GM12878 (cell line): ENCODE data around the gene WIPF1. TPM values are rescaled to one million over a fixed set of nuclear protein-coding genes. Genes with fewer than 3 reads are reported as not detected.

Experiments
- ATAC-seq: fragments of 200-7000 bp; cut with Tn5 transposase; 3 replicates; pipeline ENCODE4 v1.9.1; 2020; ENCODE audit warnings: mild to moderate bottlenecking, moderate library complexity
- BruUV-seq: library from RNA; stranded (reverse); fragments of 400-500 nt; replicated peaks from 2 replicates; lab custom pipeline; 2021; lab: Mats Ljungman, UMichigan
- CTCF ChIA-PET: fragments of 300-600 bp; sonication (Branson Sonifier 250); formaldehyde crosslinking; extraction: SDS; loops from one replicate; lab custom pipeline; 2021; ENCODE audit warnings: inconsistent platforms; lab: Yijun Ruan, JAX
- POLR2A ChIA-PET: fragments of 350-600 bp; formaldehyde crosslinking; extraction: SDS; loops from one replicate; lab custom pipeline; 2021; ENCODE audit warnings: inconsistent platforms; lab: Charles Lee
- RAD21 ChIA-PET: fragments of 300-600 bp; sonication (Branson Sonifier 250); formaldehyde crosslinking; loops from one replicate; lab custom pipeline; 2023; ENCODE audit warnings: antibody characterized with exemption; ENCODE audit not compliant: unreplicated experiment; lab: Charles Lee
- SMC1A ChIA-PET: fragments of 300-600 bp; sonication (Branson Sonifier 250); formaldehyde crosslinking; loops from one replicate; lab custom pipeline; 2023; ENCODE audit not compliant: unreplicated experiment, uncharacterized antibody; lab: Charles Lee
- DNase-seq: peaks from one replicate; pipeline ENCODE4 v3.0.0-alpha.2; 2011; ENCODE audit warnings: low read depth, low spot score
- FAIRE-seq: peaks from 3 replicates; lab custom pipeline; 2011; peaks lifted over from hg19 to GRCh38; lab: Jason Lieb, UNC
- H2AFZ ChIP-seq: 2 replicates; pipeline ENCODE4 v1.6.0; 2011; ENCODE audit warnings: low read depth, low read length, control low read depth; ENCODE audit not compliant: control insufficient read depth
- H3K27ac ChIP-seq: 2 replicates; pipeline ENCODE4 v1.5.1; 2011; ENCODE audit warnings: control low read depth; ENCODE audit not compliant: control insufficient read depth, insufficient read depth
- H3K27me3 ChIP-seq, 2 experiments: replicated peaks in 1 of 2; 2 replicates each; pipeline versions ENCODE4 v1.6.0 to v1.6.1; 2011; ENCODE audit warnings: low read length in 1 of 2; ENCODE audit not compliant: control insufficient read depth in 2 of 2, insufficient read depth in 2 of 2
- H3K36me3 ChIP-seq, 2 experiments: 2 replicates each; pipeline ENCODE4 v1.5.1; 2011; ENCODE audit warnings: low read length in 1 of 2; ENCODE audit not compliant: control insufficient read depth in 2 of 2, insufficient read depth in 2 of 2
- H3K4me1 ChIP-seq: 2 replicates; pipeline ENCODE4 v1.6.1; 2011; ENCODE audit warnings: mild to moderate bottlenecking, low read length, moderate library complexity, mixed read lengths; ENCODE audit not compliant: control insufficient read depth, insufficient read depth
- H3K4me2 ChIP-seq: 2 replicates; pipeline ENCODE4 v1.6.0; 2011; ENCODE audit warnings: control low read depth; ENCODE audit not compliant: control insufficient read depth, insufficient read depth
- H3K4me3 ChIP-seq: fragments of 200-600 bp; sonication (generic); 2 replicates; pipeline ENCODE4 v1.5.1; 2016
- H3K79me2 ChIP-seq: 2 replicates; pipeline ENCODE4 v1.6.0; 2011; ENCODE audit warnings: low read length; ENCODE audit not compliant: control insufficient read depth, insufficient read depth
- H3K9ac ChIP-seq: 2 replicates; pipeline ENCODE4 v1.8.0; 2011; ENCODE audit warnings: low read length, control low read depth, mixed read lengths; ENCODE audit not compliant: control insufficient read depth, insufficient read depth
- H3K9me3 ChIP-seq: replicated peaks from 3 replicates; pipeline ENCODE4 v1.5.1; 2011; ENCODE audit warnings: mild to moderate bottlenecking, low read length; ENCODE audit not compliant: control insufficient read depth, insufficient read depth
- H4K20me1 ChIP-seq: 2 replicates; pipeline ENCODE4 v1.6.0; 2011; ENCODE audit not compliant: control insufficient read depth, insufficient read depth
- ATF7 ChIP-seq: fragments of 450-650 bp; IDR thresholded peaks from 2 replicates; pipeline ENCODE4 v1.6.1; 2016; ENCODE audit warnings: low read depth, mild to moderate bottlenecking
- BCL11A ChIP-seq: IDR thresholded peaks from 2 replicates; pipeline ENCODE4 v1.6.1; 2011; ENCODE audit warnings: low read depth, low read length
- NFYB ChIP-seq: IDR thresholded peaks from 2 replicates; pipeline ENCODE4 v1.6.1; 2011; ENCODE audit warnings: low read depth, mild to moderate bottlenecking, low read length, improper control_type of control experiment, moderate library complexity; ENCODE audit not compliant: insufficient read depth
- NR2C2 ChIP-seq: IDR thresholded peaks from 2 replicates; pipeline ENCODE4 v1.6.1; 2011; ENCODE audit warnings: borderline replicate concordance, low read depth; ENCODE audit not compliant: control insufficient read depth, insufficient read length
- STAT3 ChIP-seq: IDR thresholded peaks from 2 replicates; pipeline ENCODE4 v1.6.1; 2011; ENCODE audit warnings: low read depth, low read length, improper control_type of control experiment
- TCF7 ChIP-seq: IDR thresholded peaks from 2 replicates; pipeline ENCODE4 v1.6.1; 2014; ENCODE audit warnings: antibody characterized with exemption, borderline replicate concordance
- ZZZ3 ChIP-seq: IDR thresholded peaks from 2 replicates; pipeline ENCODE4 v1.6.1; 2011; ENCODE audit warnings: low read depth; ENCODE audit not compliant: control insufficient read depth, insufficient read length
- WGBS: methylation state at CpG from one replicate; pipeline ENCODE4 v1.1.6; 2016; ENCODE audit warnings: low lambda C conversion rate; ENCODE audit not compliant: insufficient replicate concordance, insufficient coverage; ENCODE audit errors: missing lambda C conversion rate; 5-methylcytosine and 5-hydroxymethylcytosine counted together
- in situ Hi-C: fragments of 300-500 bp; cut with MboI; formaldehyde crosslinking; loops from 9 replicates; pipeline ENCODE4 v1.14.3; 2018; ENCODE audit warnings: mixed read lengths
- intact Hi-C: fragments of 100-400 bp; cut with micrococcal nuclease; formaldehyde crosslinking; loops from one replicate; pipeline ENCODE4 v1.14.2; 2022; ENCODE audit not compliant: unreplicated experiment
- polyA plus RNA-seq, 11 experiments: library from polyadenylated mRNA; depleted of rRNA in 4 of 11; unstranded in 6 of 11; stranded (reverse) in 5 of 11; fragments of >200 nt; fragmentation: Nextera tagmentation in 4 of 11; fragmentation: Illumina TruSeq in 1 of 11; extraction: Ambion mirVana in 4 of 11; extraction: Trizol in 1 of 11; gene quantifications; 1 replicate in 1 of 11; 2 replicates in 10 of 11; pipeline versions ENCODE4 v1.2.1 to v1.2.3, GENCODE V29; 2011 to 2016; ENCODE audit warnings: inconsistent platforms in 2 of 11, missing spikeins in 2 of 11, low read depth in 1 of 11
- total RNA-seq, 4 experiments: library from RNA; depleted of rRNA in 3 of 4; stranded (reverse); fragments of >200 nt in 3 of 4; fragmentation: Illumina TruSeq in 1 of 4; extraction: Trizol in 1 of 4; gene quantifications; 2 replicates each; pipeline versions ENCODE4 v1.2.1 to v1.2.3, GENCODE V29; 2013 to 2021
- TF ChIP-seq, protein P1 (sequence below): fragments of 450-650 bp; IDR thresholded peaks from 2 replicates; pipeline ENCODE4 v1.6.1; 2017; ENCODE audit warnings: mild to moderate bottlenecking, low read depth, inconsistent platforms; ENCODE audit not compliant: poor library complexity, severe bottlenecking
- TF ChIP-seq, protein P2 (sequence below): IDR thresholded peaks from 2 replicates; pipeline ENCODE4 v1.6.1; 2012; ENCODE audit warnings: mild to moderate bottlenecking, low read depth, low read length
- TF ChIP-seq, protein P3 (sequence below): fragments of 450-650 bp; IDR thresholded peaks from 2 replicates; pipeline ENCODE4 v1.6.1; 2016; ENCODE audit warnings: mild to moderate bottlenecking, moderate library complexity, borderline replicate concordance

The WIPF1 gene
- total and polyA plus RNA-seq, 10 of the 15 experiments (the other 5 are each of a cell fraction or from before 2014, with no cell fraction given), result 23.1 to 188 (median 68.9) TPM

DNA sequence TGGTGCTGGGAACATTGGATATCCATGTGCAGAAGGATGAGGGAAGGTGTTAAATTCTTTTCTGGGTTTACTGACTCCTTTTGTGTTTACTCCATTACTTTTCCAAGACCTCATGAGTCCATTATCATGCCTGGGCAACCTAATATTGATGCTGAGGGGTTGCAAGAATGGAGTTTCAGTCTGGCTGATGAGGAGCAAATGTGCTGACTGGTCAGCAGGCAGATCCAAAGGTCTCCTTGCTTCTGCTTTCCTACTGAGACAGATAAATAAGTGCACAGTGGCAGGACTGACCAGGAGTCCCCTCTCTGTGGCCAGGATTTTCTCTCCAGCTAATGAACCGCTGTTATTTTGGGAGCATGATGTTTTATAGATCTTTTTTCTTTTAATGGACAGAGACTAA is 43.6 kb upstream of the WIPF1 start:
- Histone ChIP-seq H2AFZ (no peak overlapping the region), H3K4me2 (no peak overlapping the region), H3K9ac (no peak overlapping the region), H3K4me3 (no peak overlapping the region), H3K27ac (no peak overlapping the region), H3K9me3 (no peaks in the 10 kb centered on the region), H3K36me3 (no peaks in the 10 kb centered on the region), H3K27me3 (no peaks in the 10 kb centered on the region), H3K4me1 (no peaks in the 10 kb centered on the region; the same call in 1 of the 2 replicates), H3K79me2 (no peaks in the 10 kb centered on the region), H4K20me1 (no peaks in the 10 kb centered on the region)
- ChIA-PET CTCF (no interaction called here), POLR2A (no interaction called here), SMC1A (interaction anchor here (1.2 kb wide), 1 partner anchor 8 kb away, joined by 6 read pairs; no protein-coding TSS in a partner anchor), RAD21 (no interaction called here)
- no TSS peak for BruUV-seq
- no peak for DNase-seq
- TF ChIP-seq NR2C2, result no peak
- TF ChIP-seq, protein P1, sequence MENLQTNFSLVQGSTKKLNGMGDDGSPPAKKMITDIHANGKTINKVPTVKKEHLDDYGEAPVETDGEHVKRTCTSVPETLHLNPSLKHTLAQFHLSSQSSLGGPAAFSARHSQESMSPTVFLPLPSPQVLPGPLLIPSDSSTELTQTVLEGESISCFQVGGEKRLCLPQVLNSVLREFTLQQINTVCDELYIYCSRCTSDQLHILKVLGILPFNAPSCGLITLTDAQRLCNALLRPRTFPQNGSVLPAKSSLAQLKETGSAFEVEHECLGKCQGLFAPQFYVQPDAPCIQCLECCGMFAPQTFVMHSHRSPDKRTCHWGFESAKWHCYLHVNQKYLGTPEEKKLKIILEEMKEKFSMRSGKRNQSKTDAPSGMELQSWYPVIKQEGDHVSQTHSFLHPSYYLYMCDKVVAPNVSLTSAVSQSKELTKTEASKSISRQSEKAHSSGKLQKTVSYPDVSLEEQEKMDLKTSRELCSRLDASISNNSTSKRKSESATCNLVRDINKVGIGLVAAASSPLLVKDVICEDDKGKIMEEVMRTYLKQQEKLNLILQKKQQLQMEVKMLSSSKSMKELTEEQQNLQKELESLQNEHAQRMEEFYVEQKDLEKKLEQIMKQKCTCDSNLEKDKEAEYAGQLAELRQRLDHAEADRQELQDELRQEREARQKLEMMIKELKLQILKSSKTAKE, result no peak
- TF ChIP-seq, protein P2, sequence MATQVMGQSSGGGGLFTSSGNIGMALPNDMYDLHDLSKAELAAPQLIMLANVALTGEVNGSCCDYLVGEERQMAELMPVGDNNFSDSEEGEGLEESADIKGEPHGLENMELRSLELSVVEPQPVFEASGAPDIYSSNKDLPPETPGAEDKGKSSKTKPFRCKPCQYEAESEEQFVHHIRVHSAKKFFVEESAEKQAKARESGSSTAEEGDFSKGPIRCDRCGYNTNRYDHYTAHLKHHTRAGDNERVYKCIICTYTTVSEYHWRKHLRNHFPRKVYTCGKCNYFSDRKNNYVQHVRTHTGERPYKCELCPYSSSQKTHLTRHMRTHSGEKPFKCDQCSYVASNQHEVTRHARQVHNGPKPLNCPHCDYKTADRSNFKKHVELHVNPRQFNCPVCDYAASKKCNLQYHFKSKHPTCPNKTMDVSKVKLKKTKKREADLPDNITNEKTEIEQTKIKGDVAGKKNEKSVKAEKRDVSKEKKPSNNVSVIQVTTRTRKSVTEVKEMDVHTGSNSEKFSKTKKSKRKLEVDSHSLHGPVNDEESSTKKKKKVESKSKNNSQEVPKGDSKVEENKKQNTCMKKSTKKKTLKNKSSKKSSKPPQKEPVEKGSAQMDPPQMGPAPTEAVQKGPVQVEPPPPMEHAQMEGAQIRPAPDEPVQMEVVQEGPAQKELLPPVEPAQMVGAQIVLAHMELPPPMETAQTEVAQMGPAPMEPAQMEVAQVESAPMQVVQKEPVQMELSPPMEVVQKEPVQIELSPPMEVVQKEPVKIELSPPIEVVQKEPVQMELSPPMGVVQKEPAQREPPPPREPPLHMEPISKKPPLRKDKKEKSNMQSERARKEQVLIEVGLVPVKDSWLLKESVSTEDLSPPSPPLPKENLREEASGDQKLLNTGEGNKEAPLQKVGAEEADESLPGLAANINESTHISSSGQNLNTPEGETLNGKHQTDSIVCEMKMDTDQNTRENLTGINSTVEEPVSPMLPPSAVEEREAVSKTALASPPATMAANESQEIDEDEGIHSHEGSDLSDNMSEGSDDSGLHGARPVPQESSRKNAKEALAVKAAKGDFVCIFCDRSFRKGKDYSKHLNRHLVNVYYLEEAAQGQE, result no peak
- TF ChIP-seq TCF7, result no peak
- TF ChIP-seq BCL11A, result no peak
- TF ChIP-seq ATF7, result no peak
- no peak for TF ChIP-seq NFYB
- TF ChIP-seq STAT3, result no peak
- no peak for TF ChIP-seq ZZZ3
- TF ChIP-seq, protein P3, sequence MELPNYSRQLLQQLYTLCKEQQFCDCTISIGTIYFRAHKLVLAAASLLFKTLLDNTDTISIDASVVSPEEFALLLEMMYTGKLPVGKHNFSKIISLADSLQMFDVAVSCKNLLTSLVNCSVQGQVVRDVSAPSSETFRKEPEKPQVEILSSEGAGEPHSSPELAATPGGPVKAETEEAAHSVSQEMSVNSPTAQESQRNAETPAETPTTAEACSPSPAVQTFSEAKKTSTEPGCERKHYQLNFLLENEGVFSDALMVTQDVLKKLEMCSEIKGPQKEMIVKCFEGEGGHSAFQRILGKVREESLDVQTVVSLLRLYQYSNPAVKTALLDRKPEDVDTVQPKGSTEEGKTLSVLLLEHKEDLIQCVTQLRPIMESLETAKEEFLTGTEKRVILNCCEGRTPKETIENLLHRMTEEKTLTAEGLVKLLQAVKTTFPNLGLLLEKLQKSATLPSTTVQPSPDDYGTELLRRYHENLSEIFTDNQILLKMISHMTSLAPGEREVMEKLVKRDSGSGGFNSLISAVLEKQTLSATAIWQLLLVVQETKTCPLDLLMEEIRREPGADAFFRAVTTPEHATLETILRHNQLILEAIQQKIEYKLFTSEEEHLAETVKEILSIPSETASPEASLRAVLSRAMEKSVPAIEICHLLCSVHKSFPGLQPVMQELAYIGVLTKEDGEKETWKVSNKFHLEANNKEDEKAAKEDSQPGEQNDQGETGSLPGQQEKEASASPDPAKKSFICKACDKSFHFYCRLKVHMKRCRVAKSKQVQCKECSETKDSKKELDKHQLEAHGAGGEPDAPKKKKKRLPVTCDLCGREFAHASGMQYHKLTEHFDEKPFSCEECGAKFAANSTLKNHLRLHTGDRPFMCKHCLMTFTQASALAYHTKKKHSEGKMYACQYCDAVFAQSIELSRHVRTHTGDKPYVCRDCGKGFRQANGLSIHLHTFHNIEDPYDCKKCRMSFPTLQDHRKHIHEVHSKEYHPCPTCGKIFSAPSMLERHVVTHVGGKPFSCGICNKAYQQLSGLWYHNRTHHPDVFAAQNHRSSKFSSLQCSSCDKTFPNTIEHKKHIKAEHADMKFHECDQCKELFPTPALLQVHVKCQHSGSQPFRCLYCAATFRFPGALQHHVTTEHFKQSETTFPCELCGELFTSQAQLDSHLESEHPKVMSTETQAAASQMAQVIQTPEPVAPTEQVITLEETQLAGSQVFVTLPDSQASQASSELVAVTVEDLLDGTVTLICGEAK, result no peak
- ATAC-seq, result no peak
- no peak for FAIRE-seq
- in situ Hi-C loops (no loop called here), intact Hi-C loops (no loop called here)
- WGBS, result 89% methylated on average over 1 of the region's 1 CpG
